HG02623 (cell line): ENCODE measurements around the gene FOXRED1.
A peak's percentile ranks its signal among the peaks of the same experiment; 100 is the strongest.
"Not testable (repeated sequence)": the region's sequence is repeated elsewhere in the genome, so short reads cannot be mapped to it uniquely, and the experiment has no call there.

Experiments used
- ATAC-seq: cut with Tn5 transposase; IDR thresholded peaks from one replicate; pipeline ENCODE4 v1.9.1; 2021; ENCODE audit warnings: moderate library complexity; ENCODE audit not compliant: unreplicated experiment

FOXRED1 gene

DNA sequence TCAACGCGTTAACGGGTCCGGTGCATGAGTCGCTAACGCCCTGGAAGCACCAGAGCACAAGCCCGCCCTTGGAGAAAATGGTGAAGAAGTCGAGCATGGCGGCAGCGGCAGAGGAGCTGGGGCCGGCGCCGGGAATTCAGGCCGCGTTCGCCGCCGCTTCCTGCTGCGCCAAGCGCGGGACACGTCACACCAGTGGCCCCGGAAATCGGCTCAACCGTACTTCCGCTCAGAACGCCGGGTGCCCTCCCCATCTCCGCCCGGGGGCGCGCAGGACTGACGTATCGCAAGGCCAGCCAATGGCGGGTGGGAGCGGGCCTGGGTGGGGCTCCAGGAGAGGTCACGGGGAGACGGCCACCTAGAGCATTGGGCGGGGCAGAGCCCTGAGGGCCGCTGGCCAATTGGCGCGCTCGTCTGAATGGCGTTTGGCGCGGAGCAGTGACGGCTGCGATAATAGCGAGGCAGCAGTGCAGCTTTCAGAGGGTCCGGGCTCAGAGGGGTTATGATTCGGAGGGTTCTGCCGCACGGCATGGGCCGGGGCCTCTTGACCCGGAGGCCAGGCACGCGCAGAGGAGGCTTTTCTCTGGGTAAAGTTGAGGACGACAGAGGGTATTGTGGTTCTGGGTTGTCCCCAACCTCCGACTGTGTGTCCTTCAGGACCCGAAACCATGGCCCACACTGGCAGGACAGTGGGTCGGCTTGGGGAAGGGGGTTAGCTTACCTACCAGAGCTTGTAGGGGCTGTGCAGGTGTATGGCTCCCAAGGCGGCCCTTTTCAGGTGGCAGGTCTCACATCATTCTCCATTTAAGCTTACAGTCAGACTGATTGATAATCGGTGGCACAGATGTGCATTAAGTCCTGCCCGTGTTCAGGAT, at the start of gene FOXRED1, which contains the start of gene SRPRA:
FOXRED1 (plus strand) TSS at position 447 of the 872 bp plus-strand sequence; CDS start at position 500, 53 bp downstream.
SRPRA (minus strand) TSS at position 188 of the 872 bp plus-strand sequence; CDS start at position 97, 91 bp downstream.
- peak; percentile 98 for ATAC-seq

DNA sequence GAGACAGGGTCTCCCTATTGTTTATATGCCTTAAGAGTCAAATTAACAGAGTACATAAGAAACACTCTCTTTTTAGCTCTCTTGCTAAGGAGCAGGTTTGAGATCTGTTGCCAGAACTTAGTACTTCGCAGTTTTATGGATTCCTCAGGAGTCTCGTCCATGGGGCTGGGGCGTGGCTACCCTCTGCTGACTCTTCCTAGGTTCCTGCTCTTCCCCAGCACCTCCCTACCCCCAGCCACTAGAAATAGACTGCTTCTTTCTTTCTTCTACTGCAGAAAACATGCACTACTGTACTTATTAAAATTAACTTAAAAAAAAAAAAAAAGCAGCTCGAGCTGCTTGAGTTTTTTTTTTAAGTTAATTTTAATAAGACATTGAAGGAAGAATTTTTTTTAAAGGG, 49.4 kb upstream of the FOXRED1 start:
- no peak for ATAC-seq

DNA sequence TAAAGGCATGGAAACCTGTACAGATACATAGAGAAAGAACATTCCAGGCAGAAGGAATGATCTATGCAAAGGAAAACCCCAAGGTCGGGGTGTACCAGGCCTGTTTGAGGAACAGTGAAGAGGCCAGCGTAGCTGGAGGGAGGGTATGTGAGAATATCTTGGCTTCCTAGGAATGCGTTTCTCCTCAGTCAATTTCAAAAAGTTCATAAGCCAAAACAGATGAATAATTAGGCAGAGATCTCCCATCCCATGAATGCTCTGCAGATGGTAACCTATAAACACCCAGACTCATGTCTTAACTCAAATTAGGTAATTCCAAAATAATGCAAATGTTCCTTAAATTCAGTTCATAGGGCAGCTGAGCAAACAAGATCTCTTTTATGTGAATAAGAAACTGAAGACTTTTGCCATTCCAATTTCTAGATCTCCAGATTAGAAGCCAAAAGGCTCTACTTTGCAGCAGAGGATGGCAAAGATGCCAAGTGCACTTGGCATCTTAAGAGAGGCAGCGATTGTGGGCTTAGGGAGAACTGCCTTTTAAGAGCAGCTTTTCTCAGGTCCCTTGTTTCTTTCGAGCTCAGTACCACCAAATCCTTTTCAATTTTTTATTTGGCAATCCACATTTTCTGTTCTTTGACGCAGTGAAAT, 44.2 kb upstream of the FOXRED1 start:
- ATAC-seq = no peak

DNA sequence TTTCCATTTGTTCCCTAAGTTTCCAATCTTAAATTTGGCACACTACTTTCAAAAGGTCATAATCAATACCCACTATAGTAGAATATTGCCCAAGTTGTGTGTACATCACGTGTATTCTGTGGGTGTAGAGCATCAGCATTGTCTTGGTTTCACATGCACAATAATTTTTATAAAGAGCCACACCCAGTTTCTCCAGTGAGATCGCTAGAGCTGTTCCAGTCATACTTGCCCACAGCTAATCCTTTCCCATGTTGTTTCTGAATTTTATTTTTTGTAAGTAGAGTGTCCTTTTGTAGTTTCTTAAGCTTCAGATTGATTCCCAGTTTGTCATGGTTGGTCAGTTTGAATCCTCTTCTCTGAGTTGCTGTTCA, 43.7 kb upstream of the FOXRED1 start:
- ATAC-seq = no peak

DNA sequence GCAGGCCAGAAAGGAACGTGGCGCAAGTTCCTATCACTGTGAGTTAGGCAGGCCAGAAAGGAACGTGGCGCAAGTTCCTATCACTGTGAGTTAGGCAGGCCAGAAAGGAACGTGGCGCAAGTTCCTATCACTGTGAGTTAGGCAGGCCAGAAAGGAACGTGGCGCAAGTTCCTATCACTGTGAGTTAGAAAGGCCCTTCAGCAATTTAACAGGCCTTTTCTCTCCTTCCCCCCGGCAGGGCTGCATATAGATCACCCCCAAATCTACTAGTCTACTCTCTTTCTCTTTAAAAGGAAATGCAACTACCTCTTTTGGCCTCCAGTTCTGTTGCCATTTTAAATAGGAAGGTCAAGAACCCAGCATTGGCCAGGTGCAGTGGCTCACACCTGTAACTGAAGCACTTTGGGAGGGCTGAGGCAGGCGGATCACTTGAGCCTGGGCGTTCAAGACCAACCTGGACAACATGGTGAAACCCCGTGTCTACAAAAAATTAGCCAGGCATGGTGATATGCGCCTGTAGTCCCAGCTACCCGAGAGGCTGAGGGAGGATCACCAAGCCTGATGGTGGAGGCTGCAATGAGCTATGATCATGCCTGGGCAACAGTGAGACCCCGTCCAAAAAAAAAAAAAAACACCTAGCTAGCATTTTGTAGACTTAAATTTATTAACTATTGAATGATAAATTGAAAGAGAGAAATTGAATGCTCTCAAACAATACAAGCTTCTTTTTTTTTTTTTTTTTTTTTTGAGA, 42.4 kb upstream of the FOXRED1 start:
- no peak for ATAC-seq

DNA sequence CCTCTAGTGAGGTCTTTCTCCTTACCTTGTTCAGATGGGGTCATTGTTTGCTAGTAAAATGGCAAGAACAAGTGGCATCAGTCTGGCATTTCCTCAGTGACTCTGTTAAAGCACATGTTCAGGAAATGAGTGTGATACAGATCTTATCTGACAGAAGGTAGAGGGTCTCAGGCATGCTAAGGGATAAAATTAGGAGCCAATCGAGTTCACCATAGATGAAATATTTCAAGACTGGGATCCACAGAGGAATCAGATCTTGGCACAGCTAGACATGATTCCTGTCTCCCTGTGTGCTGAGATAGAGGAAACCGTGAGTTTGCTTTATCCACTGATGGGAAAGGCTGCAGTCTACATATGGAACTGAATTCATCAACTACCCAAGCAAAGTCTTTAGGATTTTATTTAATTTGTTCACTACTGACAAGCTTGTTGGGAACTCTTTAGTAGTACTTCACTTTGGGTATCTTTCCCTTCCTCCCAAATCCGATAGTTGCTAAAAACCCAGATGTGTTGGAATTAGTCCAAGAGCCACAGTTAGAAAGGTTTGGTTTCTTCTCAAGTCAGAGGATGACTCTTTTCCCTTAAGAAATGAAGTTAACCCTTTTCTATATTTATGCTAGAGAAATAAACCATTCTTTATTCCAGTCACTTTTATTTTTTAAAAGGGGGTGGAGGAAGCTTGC, 39.0 kb upstream of the FOXRED1 start:
- ATAC-seq = no peak

DNA sequence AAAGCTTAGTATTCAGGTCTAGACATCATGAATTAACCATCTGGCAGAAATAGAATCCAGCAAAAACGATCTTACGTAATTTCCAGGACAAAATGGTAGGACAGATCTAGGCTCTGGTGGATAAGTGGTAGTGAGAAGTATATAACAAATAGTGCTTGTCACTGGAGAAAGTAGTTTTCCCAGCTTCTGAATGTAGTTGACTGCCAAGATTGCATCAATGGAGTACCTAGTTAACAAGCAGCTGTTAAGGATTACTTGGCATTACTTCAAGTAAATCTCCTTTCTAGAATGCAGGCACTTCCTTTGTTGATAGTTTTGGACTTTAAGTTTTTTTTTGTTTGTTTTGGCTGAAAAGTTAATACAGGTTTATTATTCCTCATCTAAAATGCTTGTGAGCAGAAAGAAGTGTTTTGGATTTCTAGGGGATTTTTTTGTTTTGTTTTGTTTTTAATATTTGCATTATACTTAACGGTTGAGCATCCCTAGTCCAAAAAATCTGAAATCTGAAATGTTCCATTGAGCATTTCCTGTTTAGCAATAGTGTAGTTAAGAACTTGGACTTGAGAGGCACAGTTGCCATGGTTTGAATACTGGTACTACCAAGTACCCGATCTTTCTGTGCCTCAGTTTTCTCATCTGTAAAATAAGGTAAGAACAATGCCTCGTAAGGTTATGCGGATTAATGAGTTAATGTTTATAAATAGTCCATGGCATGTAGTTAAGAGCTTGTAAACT, 37.1 kb upstream of the FOXRED1 start:
- ATAC-seq = no peak

DNA sequence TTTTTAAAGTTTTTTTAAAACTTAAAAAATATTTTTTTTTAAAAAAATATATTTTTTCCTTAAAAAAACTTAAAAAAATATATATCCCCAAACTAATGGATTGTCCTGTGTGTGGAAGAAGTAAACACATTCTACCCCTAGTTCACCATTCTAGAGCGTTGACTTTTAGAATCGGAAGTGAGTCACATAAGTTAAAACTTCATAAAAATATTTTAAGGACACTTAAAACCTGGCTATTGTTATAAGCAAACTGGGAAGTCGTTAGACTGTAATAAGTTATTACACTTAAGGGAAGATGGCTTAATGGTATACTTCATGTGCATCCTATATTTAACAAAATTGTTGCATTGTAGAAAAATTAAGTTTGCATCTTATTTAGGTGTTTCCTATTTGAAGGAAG, 36.3 kb upstream of the FOXRED1 start:
- ATAC-seq = no peak

DNA sequence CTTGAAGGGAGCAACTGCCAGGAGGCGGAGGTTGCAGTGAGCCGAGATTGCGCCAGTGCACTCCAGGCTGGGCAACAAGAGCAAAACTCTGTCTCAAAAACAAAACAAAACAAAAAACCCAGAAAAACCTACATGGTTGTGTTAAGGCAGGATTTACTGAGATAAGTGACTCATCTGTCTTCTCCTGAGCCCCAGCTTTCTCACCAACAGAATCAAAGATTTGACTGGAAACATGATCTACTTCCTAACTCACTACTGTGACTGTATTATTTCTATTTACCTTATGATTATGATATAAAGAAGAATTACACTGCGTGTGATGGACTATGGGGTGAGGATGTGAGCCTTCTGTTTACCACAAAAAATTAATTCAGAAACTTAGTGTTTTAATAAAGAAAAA, 35.6 kb upstream of the FOXRED1 start:
- ATAC-seq = no peak

DNA sequence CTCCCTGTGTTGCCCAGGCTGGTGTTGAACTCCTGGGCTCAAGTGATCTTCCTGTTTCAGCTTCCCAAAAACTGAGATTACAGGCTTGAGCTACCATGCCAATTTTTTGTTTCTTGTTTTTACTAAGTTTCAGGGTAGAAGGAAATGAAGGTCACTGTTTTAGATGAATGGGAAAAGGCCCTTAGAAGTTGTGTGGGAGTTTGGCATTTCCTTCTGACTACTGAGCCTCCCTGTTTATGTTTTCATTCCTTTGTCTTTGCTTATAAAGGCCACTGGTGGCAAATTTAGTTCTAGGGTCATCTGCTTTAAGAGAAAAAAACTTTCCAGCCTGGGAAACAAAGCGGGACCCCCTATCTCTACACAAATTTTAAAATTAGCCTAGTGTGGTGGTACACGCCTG, 22.3 kb upstream of the FOXRED1 start:
- ATAC-seq = no peak

DNA sequence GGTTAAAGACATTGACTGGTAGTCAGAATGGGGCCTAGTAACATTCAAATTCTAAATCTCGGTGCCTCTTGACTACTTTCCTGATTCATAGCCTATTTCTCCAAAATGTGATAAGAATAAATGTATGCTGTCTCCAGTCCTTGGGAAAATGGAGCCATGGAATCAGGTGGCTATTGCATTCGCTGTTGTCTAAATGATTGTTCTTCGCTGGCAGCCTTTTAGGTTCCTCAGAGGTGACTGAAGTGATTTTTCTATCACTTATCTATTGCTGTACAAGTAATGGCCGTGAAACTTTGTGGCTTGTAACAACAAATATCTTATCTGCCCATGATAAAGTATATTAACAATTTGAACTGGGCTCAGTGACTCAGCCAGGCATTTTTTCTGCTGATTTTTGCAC, 15.7 kb upstream of the FOXRED1 start:
- no peak for ATAC-seq

DNA sequence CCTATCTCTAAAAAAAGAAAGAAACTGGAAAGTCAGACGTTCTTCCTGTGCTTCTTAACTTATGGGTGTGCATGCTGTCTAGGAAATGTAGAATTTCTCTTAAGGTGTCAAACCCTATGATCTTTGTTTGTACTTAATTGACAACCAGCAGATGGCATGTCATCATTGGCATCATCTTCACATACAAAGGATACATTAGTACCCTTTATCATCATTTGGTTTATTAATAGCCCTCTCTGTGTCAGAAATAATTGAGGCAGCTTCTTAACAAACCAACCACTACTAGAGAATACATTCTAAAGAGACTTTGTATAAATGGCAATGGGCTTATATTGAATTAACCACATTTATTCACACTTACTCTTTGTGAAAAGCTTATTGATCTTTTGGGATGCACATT, 14.1 kb upstream of the FOXRED1 start:
- no peak for ATAC-seq

DNA sequence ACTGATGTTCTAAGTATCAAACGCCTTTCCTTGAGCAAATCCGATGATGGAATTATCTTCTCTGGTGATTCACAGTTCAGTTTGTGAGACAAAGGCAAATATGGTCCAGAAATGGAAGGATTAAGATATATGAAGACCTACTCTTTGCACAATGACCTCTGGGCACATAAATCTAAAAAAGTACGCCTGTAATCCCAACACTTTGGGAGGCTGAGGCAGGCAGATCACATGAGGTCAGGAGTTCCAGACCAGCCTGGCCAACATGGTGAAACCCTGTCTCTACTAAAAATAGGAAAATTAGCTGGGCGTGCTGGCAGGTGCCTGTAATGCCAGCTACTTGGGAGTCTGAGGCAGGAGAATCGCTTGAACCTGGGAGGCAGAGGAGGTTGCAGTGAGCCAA, 13.4 kb upstream of the FOXRED1 start:
- ATAC-seq = not testable (repeated sequence)

DNA sequence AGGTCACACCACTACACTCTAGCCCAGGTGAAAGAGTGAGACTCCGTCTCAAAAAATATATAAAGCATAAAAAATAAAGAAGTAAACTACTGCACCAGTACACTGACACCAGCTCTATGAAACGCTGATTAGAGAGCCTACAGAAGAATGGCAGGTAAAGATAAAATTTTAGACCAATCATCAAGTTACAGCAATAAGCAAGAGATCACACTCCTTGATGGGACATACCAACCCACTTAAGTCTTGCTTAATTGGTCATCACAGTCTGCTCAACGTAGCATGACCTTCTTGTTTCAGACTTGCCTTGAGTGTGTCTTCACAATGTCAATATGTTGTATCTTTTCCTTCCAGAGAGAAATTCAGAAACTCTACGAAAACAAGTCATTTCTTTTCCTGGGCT, 12.7 kb upstream of the FOXRED1 start:
- no peak for ATAC-seq

DNA sequence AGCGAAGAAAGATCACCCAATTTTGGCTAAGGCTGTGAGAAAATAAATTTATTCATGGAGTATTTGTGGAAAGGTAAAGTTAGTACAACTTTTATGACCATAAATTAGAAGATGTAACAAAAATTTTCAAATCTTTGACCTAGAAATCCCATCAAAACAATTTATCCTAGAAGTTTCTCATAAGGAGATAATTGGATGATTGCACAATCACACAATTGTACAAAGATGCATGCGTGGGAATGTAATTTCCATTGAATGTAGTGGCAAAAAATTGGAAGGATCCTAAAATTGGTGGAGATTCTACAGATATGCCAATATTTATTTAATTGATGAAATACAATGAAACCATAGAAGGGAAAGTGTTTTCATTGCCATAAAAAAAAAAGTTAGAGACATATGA, 11.8 kb upstream of the FOXRED1 start:
- ATAC-seq = no peak

DNA sequence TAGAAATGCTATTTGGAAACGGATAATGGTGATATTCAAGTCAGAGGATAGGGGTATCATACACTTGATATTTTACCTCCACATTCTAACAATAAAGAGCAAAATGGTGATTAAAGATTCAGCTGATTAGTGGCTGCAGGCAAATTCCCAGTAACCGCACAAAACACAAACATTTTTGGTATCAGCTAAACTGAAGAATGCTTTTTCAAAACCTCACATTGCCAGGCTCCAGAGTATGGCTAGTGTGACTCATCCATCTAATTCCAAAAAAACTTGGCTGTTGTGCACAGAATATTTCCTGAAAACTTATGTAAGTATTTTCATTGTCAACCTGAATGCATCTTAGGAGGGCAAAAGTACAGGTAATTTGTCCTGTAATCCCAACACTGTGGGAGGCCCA, 11.2 kb upstream of the FOXRED1 start:
- no peak for ATAC-seq

DNA sequence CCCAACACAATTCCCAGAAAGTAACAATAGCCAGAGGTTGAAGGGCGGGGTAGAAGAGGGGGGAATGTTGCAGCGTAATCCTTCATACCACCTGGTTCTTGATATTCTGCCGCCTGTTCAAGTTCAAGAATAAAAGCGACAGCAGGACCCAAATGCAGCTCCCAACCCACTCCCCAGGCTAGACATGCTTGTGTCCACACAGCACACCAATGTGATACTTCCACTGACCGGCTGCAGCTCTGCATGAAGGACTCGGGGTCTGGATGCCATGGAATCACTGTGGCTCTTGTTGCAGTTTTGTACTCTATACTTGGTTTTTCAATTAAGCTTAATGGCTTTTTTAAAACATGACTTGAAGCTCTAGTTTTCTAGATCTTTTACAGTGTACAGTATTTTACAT, 6.7 kb upstream of the FOXRED1 start:
- ATAC-seq = no peak

DNA sequence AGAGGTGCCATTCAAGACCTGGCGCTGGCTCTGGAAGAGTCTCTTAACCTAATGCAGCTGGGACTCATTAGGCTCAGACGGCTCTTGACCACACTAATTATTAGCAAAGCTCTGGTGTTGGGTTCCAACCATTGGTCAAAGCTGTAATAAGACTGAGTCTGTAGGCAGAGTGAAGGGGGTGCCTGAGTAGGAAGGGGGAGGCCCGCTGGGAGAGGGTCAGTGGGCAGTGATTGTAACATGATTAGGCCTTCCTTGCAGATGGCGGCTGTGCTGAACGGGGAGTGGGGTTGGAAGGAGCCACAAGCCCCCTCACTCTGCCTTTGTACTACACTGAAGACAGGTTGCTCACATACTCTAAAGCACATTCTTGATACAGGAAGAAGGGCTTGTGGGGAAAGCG, 5.5 kb upstream of the FOXRED1 start:
- ATAC-seq = no peak

DNA sequence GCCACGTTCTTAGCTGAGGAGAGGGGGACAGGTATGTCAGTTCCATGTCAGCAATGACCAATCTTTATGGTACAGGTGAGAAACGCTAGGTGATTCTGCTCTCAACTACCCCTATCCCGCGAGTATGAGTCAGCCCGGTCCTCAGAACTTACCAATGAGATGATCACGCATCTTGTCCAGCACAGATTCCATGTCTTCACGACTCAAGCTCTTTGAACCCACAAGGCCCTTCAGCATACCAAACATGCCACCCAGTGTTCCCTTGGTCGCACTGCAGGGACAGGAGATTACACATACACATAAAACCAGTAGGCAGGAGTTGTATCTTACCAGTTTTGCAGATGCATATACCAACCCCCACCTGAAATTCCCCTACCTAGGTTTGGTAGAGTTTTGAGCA, 3.1 kb upstream of the FOXRED1 start:
- ATAC-seq = no peak

DNA sequence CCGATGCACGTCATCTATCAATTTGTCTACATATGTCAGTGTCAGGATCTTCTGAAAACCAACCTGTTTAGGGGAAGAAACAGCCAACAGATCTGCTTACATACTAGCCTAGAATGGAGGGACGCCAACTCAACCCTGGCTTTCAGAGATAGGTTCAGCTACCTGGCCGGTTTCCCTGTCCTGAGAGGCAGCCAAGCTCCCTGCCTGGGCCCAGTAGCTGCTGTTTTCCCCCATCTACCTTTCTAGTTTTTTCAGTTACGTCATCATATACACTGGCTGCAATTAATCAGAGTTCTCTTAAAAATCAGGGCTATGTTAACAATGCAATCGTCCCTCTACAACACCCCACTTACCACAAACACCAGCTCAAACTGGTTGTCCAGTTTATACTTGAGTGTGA, 1.3 kb upstream of the FOXRED1 start:
- no peak for ATAC-seq

DNA sequence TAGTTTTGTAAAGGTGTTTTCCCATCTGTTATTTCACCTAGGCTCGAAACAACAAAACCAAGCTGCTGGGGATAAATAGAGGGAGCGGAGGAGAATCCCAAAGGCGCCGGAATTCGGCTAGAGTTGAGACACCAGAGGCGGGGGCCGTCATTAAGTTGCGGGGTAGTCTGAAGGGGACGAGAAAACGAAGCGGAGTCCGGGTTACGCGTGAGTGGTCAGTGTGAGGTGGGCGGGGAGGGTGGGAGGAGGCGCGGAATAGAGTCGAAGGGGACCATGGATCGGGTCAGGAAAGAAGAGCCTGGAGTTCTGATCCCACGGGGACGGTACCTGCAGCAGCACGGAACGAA, 620 bp upstream of the FOXRED1 start:
- ATAC-seq = peak; percentile 2
